T47D (cell line): Measurements from ENCODE around the gene ZNF550.
"Not testable (repeated sequence)": the region's sequence is repeated elsewhere in the genome, so short reads cannot be mapped to it uniquely, and the experiment has no call there.

Experiments used
- DNase-seq, 2 experiments: peaks; one replicate each; pipeline versions ENCODE4 v3.0.0 to v3.0.0-alpha.2; 2011 to 2012; ENCODE audit warnings: low read depth in 1 of 2, low spot score in 1 of 2
- JUND ChIP-seq: IDR thresholded peaks from 2 replicates; pipeline ENCODE4 v1.6.1; 2012; ENCODE audit warnings: low read depth
- in situ Hi-C: cut with HindIII; loops from 2 replicates; pipeline ENCODE4 v1.10.0; 2016; ENCODE audit warnings: low sequenced_read_pairs, low pct_unique_long_range_greater_than_20kb

Gene ZNF550

GRCh38 chr19:57511484-57511883 lies 48.2 kb downstream of the ZNF550 start:
- no peak for TF ChIP-seq JUND
- in situ Hi-C loops, result no loop called here

DNA sequence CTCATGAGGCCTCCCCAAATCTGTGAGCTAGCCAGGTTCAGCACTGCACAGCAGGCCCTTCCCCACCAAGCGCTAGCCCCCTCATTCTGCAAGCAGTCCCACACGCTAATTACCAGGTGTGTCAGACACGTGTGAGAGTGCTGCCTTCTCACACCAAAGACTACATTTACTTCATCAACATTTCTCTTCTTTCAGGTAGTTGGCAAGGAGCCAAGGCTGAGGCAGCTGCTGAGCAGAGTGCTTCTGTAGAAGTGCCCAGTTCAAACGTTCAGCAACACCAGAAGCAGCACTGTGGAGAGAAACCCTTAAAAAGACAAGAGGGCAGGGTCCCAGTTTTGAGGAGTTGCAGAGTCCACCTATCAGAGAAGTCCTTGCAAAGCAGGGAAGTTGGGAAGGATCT lies 53.5 kb downstream of the ZNF550 start:
- DNase-seq, result no peak
- in situ Hi-C loops, result no loop called here
- TF ChIP-seq JUND, result no peak

More at GRCh38 chr19:57511484-57511883, 48.2 kb downstream of the ZNF550 start:
- DNase-seq, result no peak

DNA sequence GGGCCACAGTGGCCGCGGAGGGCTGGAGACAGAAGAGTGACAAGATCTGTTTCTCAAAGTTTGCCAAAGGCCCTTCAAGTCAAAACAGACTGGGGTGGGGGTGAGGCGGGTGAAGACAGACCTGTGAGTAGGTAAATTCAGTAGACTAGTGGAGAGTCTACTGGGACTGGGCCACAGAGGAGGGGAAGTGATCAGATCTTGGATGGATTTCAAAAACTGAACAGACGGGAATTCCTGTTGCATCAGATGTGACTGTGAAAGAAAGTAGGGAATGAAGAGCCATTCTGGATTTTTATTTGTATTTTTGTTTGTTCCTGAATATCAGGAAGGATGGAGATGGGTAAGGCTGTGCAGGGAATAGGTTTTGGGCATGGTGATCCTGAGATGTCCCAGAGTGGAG lies 59.3 kb downstream of the ZNF550 start:
- DNase-seq, result peak in 1 of 2 experiments; percentile 37
- in situ Hi-C loops, result not testable (repeated sequence)

DNA sequence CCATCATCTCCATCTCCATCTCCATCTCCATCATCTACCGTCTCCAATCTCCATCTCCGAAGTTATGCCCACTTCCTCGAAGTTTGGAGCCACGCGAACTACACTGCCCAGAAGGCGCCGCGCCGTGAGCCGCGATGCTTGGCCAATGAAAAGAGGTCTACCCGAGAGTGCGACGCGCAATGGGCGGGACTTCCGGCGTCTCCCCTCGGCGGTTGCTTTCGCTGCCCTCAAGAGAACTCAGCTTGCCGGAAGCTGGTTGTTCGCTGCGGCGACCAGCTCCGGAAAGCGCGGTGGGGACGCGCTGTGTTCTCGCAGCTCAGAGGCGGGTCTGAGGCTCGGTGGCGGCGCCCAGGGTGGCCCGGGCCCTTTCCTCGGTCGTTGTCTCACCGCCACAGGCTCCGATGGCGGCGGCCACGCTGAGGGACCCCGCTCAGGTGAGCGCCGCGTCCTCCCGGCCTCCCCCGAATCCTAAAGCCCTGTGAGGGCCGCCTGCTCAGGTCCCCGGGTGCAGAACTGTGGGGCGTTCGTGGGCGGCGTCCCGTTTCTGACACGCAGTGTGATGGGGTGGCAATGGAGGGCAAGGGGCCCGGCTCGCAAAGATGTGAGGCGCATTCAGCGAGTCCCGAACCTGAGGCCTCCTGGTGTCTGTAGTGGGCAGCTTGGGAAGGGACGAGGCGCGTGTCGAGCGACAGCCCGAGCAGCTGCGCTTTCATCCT lies 59.8 kb downstream of the ZNF550 start, which contains the start of gene ZNF773:
Gene ZNF773, plus strand, starts transcription at position 259 of the 716 bp plus-strand sequence. Its CDS starts 143 bp downstream, at position 402.
- DNase-seq, result peak; percentile 65 to 94
- in situ Hi-C loops, result not testable (repeated sequence)

GRCh38 chr19:57499332-57499679 lies 60.4 kb downstream of the ZNF550 start:
- in situ Hi-C loops, DNase-seq: not testable (repeated sequence)

DNA sequence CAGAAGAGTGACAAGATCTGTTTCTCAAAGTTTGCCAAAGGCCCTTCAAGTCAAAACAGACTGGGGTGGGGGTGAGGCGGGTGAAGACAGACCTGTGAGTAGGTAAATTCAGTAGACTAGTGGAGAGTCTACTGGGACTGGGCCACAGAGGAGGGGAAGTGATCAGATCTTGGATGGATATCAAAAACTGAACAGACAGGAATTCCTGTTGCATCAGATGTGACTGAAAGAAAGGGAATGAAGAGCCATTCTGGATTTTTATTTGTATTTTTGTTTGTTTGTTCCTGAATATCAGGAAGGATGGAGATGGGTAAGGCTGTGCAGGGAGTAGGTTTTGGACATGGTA lies 71.4 kb downstream of the ZNF550 start:
- in situ Hi-C loops, DNase-seq: not testable (repeated sequence)

DNA sequence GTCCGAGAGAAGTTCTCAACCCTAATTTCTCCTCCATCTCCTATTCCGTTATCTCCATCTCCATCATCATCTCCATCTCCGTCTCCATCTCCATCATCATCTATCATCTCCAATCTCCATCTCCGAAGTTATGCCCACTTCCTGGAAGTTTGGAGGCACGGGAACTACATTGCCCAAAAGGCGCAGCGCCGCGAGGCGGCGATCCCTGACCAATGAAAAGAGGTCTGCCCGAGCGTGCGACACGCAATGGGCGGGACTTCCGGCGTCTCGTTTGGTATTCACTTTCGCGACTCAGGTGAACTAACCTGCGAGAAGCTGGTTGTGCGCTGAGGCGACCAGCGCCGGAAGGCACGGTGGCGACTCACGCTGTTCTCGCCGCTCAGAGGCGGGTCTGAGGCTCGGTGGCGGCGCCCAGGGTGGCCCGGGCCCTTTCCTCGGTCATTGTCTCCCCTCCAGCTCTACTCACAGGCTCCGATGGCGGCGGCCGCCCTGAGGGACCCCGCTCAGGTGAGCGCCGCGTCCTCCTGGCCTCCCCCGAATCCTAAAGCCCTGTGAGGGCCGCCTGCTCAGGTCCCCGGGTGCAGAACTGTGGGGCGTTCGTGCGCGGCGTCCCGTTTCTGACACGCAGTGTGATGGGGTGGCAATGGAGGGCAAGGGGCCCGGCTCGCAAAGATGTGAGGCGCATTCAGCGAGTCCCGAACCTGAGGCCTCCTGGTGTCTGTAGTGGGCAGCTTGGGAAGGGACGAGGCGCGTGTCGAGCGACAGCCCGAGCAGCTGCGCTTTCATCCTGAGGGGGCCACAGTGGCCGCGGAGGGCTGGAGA lies 72.0 kb downstream of the ZNF550 start, which contains the start of gene ZNF419:
Gene ZNF419, plus strand, starts transcription at position 274 of the 822 bp plus-strand sequence. Its CDS starts 201 bp downstream, at position 475.
- peak; percentile 85 to 93 for DNase-seq

More for the DNA sequence above, 72.0 kb downstream of the ZNF550 start, which contains the start of gene ZNF419:
- in situ Hi-C loops, result not testable (repeated sequence)
